HK-2 (cell line): ENCODE results near the gene VPS13A.

Source experiments
- DNase-seq: peaks from one replicate; pipeline ENCODE4 v3.0.0-alpha.2; 2018; ENCODE audit not compliant: unreplicated experiment

Gene VPS13A

GRCh38 chr9:77457916-77458592 is 280.7 kb downstream of the VPS13A start:
- DNase-seq, result peak; percentile 10

- no peak for DNase-seq
These were observed 283.6 kb downstream of the VPS13A start for GRCh38 chr9:77460938-77461337.

GRCh38 chr9:77462066-77462465 is 284.7 kb downstream of the VPS13A start:
- DNase-seq, result no peak

- no peak for DNase-seq
These were observed 285.8 kb downstream of the VPS13A start for GRCh38 chr9:77463151-77463550.

- no peak for DNase-seq
These were observed 287.3 kb downstream of the VPS13A start for GRCh38 chr9:77464661-77465060.

- no peak for DNase-seq
These were observed 292.3 kb downstream of the VPS13A start for GRCh38 chr9:77469515-77470231.
